K562 (cell line): Measurements from ENCODE around the gene WWC2. TPM values are rescaled to one million over a fixed set of nuclear protein-coding genes. Genes with fewer than 3 reads are reported as not detected.

Experiments
- ARNT ChIP-seq, 2 experiments: fragments of 450-650 bp; IDR thresholded peaks; 2 replicates each; pipeline ENCODE4 v1.6.1; 2016; ENCODE audit warnings: mild to moderate bottlenecking in 1 of 2
- ATF2 ChIP-seq: sonication (generic); formaldehyde crosslinking; IDR thresholded peaks from 2 replicates; pipeline ENCODE4 v1.8.1; 2022; ENCODE audit warnings: missing genetic modification reagents
- CREB3L1 ChIP-seq: fragments of 450-650 bp; IDR thresholded peaks from 2 replicates; pipeline ENCODE4 v1.6.1; 2014; ENCODE audit warnings: low read depth, mild to moderate bottlenecking, moderate library complexity, borderline replicate concordance
- CREM ChIP-seq: IDR thresholded peaks from 2 replicates; pipeline ENCODE4 v1.6.1; 2014; ENCODE audit warnings: antibody characterized with exemption, low read depth
- FUS ChIP-seq: fragments of 200-400 bp; formaldehyde crosslinking; optimal IDR thresholded peaks from 2 replicates; pipeline ENCODE3; 2017; ENCODE audit warnings: low read depth, low read length
- GABPA ChIP-seq: fragments of 200-800 bp; sonication (Bioruptor generic); conservative IDR thresholded peaks from 2 replicates; pipeline ENCODE4 v1.6.1; 2016; ENCODE audit warnings: low read depth, missing genetic modification characterization, missing compliant biosample characterization
- HINFP ChIP-seq: fragments of 450-650 bp; conservative IDR thresholded peaks from 2 replicates; pipeline ENCODE4 v1.6.1; 2016; ENCODE audit warnings: missing genetic modification characterization, low read depth, mild to moderate bottlenecking, control low read depth, missing compliant biosample characterization
- L3MBTL2 ChIP-seq: fragments of 450-650 bp; IDR thresholded peaks from 2 replicates; pipeline ENCODE4 v1.6.1; 2016; ENCODE audit warnings: mild to moderate bottlenecking, moderate library complexity
- SMARCA5 ChIP-seq: fragments of 450-650 bp; IDR thresholded peaks from 2 replicates; pipeline ENCODE4 v1.6.1; 2016
- SMARCB1 ChIP-seq: IDR thresholded peaks from 2 replicates; pipeline ENCODE4 v1.6.1; 2011; ENCODE audit warnings: improper control_type of control experiment, low read depth; ENCODE audit not compliant: insufficient read length
- SP2 ChIP-seq: IDR thresholded peaks from 2 replicates; pipeline ENCODE4 v1.6.1; 2011; ENCODE audit warnings: mild to moderate bottlenecking, low read depth, low read length, moderate library complexity; ENCODE audit not compliant: poor library complexity, severe bottlenecking; ENCODE audit errors: extremely low read depth
- TAL1 ChIP-seq: fragments of 450-650 bp; IDR thresholded peaks from 2 replicates; pipeline ENCODE4 v1.6.1; 2016; ENCODE audit warnings: mild to moderate bottlenecking
- ZBTB1 ChIP-seq: sonication (generic); formaldehyde crosslinking; IDR thresholded peaks from 2 replicates; pipeline ENCODE4 v1.8.1; 2023; ENCODE audit warnings: missing genetic modification reagents, low read depth, mild to moderate bottlenecking, borderline replicate concordance
- ZFX ChIP-seq: sonication (generic); formaldehyde crosslinking; IDR thresholded peaks from 2 replicates; pipeline ENCODE4 v1.8.0; 2022; ENCODE audit warnings: mild to moderate bottlenecking, missing genetic modification reagents, moderate library complexity
- ZNF253 ChIP-seq: fragments of 250-450 bp; sonication (Bioruptor Pico); conservative IDR thresholded peaks from 2 replicates; pipeline ENCODE4 v1.6.1; 2021; ENCODE audit warnings: mild to moderate bottlenecking
- ZNF395 ChIP-seq: fragments of 200-800 bp; sonication (Bioruptor generic); IDR thresholded peaks from 2 replicates; pipeline ENCODE4 v1.6.1; 2017; ENCODE audit warnings: missing genetic modification characterization, missing compliant biosample characterization
- polyA plus RNA-seq, 8 experiments: library from polyadenylated mRNA; depleted of rRNA in 4 of 8; stranded (reverse) in 5 of 8; unstranded in 3 of 8; fragments of >200 nt; fragmentation: Nextera tagmentation in 2 of 8; fragmentation: Illumina TruSeq in 1 of 8; extraction: Ambion mirVana in 2 of 8; extraction: Trizol in 1 of 8; gene quantifications; 2 replicates each; pipeline versions ENCODE4 v1.2.1 to v1.2.3, GENCODE V29; 2011 to 2014; ENCODE audit warnings: inconsistent platforms in 1 of 8, missing spikeins in 1 of 8
- total RNA-seq, 7 experiments: library from RNA; depleted of rRNA in 6 of 7; stranded (reverse); fragments of >200 nt in 6 of 7; fragmentation: Illumina TruSeq in 2 of 7; extraction: Trizol in 2 of 7; gene quantifications; 2 replicates each; pipeline versions ENCODE4 v1.2.1 to v1.2.3, GENCODE V29; 2011 to 2021; ENCODE audit warnings: low replicate concordance in 1 of 7

The WWC2 gene
- total and polyA plus RNA-seq, 9 of the 15 experiments (the other 6 are each of a cell fraction or from before 2014, with no cell fraction given), result 3.7 to 39.4 (median 19.6) TPM

GRCh38 chr4:183348706-183349659 is 249.9 kb downstream of the WWC2 start (continued):
- TF ChIP-seq HINFP (tag), result peak; percentile 91
- no peak; the same call in 1 of the 2 replicates for TF ChIP-seq CREM
- TF ChIP-seq SMARCB1, result no peak
- peak; percentile 30; the same call in 1 of the 2 replicates for TF ChIP-seq CREB3L1
- no peak for TF ChIP-seq ZFX (CRISPR knock-in tag)
- TF ChIP-seq FUS, result no peak
- peak; percentile 71 for TF ChIP-seq GABPA (tag)
- TF ChIP-seq SMARCA5, result peak; percentile 60; the same call in 1 of the 2 replicates
- peak; percentile 100 for TF ChIP-seq ZNF395 (CRISPR knock-in tag)
- no peak for TF ChIP-seq SP2
- peak; percentile 97 for TF ChIP-seq ZNF253 (CRISPR knock-in tag)
- TF ChIP-seq ATF2 (CRISPR knock-in tag), result no peak
- 0 out of 2 replicates have a peak, but pooled peaks have one; percentile 42 for TF ChIP-seq ZBTB1 (CRISPR knock-in tag)
- TF ChIP-seq TAL1, result no peak
- TF ChIP-seq L3MBTL2, result peak; percentile 86
- 0 out of 4 replicates have a peak, but pooled peaks of 1 of the 2 experiments have one; percentile 32 for TF ChIP-seq ARNT (IDR thresholded peaks at IDR 0.05)
